ENCODE measurements around the gene ALOX12B.

The ALOX12B gene

DNA sequence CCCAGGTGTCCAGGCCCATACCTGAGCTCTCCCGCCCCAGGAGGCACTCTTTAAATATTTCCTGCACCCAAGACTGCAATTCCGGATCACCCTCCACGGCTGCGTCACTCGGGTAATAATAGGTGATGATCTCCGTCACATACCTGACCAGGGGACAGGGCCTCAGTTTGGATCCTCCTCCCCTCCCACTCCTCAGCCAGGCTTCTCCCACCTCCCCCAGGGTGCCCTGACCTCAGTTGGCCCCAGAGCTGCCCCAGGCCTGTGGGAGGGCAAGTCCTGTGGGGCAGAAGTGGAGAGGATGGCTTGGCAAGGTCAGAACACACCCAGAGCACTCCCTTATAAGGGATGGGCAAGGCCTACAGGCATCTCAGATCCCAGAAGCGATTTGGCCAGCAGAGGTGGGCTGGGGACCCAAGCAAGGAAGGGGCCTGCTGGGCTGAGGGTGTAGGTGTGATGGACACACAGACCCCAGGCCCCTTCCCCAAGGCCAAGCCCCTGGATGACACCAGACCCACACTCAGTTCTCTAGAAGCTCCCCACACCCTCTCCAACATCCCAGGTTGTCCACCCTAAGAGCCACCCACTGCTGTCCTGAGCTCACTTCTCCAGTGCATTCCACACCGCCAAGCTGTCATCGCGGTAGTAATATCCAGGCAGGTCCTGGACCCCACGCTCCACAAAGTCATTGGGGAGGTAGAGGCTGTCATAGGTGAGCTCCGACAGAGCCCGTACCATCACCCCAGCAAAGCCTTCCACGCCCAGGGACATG lies 11.8 kb downstream of the ALOX12B start:
- H3K4me3 ChIP-seq (ENCODE audit: low read length), result no peak overlapping the region
- DNase-seq (ENCODE audit: low read depth), result no peak
- TF ChIP-seq, protein P1, sequence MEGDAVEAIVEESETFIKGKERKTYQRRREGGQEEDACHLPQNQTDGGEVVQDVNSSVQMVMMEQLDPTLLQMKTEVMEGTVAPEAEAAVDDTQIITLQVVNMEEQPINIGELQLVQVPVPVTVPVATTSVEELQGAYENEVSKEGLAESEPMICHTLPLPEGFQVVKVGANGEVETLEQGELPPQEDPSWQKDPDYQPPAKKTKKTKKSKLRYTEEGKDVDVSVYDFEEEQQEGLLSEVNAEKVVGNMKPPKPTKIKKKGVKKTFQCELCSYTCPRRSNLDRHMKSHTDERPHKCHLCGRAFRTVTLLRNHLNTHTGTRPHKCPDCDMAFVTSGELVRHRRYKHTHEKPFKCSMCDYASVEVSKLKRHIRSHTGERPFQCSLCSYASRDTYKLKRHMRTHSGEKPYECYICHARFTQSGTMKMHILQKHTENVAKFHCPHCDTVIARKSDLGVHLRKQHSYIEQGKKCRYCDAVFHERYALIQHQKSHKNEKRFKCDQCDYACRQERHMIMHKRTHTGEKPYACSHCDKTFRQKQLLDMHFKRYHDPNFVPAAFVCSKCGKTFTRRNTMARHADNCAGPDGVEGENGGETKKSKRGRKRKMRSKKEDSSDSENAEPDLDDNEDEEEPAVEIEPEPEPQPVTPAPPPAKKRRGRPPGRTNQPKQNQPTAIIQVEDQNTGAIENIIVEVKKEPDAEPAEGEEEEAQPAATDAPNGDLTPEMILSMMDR (conservative IDR thresholded peaks at IDR 0.05; ENCODE audit: low read depth, low read length), result no peak

DNA sequence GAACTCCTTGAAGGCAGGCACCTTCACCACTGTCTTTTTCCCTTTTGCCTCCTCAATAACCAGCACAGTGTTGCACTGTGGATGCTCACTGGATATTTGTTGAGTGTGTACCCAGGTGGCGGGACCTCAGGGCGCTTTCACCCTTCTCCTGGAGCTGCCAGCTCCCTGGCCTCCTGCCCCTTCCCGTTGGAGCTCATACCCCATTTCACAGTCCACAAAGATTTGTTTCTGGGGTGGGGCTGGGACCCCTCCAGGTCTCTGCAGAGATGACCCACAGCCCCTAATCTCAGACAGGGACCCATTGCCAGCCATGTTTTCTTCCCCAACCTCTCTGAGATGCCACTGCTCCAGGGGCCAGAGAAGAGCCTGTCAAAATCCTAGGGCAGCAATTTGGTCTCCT lies 12.4 kb downstream of the ALOX12B start:
- no peak for DNase-seq (ENCODE audit: low read depth)
- TF ChIP-seq, protein P1 (conservative IDR thresholded peaks at IDR 0.05; ENCODE audit: low read depth, low read length), result no peak
- H3K4me3 ChIP-seq (ENCODE audit: low read length), result no peak overlapping the region

DNA sequence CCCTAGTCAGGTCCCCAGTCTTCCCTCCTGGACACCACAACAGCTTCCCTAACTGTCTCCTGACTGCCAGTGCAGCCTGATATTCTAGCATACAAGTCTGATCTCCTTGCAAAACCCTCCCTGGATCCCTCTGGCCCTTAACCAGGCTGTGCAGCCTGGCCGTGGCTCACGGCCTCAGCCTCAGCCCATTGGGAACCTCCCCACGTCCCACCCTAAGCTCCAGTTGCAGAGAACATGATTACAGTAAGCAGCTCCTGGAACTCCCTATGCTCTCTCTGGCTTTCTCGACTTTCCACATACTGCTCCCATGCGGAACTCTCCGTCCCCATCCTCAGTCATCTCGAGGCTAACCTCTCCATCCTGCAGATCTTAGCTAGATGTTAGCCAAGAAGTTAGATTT lies 13.0 kb downstream of the ALOX12B start:
- TF ChIP-seq, protein P1 (conservative IDR thresholded peaks at IDR 0.05; ENCODE audit: low read depth, low read length), result no peak
- no peak for DNase-seq (ENCODE audit: low read depth)

DNA sequence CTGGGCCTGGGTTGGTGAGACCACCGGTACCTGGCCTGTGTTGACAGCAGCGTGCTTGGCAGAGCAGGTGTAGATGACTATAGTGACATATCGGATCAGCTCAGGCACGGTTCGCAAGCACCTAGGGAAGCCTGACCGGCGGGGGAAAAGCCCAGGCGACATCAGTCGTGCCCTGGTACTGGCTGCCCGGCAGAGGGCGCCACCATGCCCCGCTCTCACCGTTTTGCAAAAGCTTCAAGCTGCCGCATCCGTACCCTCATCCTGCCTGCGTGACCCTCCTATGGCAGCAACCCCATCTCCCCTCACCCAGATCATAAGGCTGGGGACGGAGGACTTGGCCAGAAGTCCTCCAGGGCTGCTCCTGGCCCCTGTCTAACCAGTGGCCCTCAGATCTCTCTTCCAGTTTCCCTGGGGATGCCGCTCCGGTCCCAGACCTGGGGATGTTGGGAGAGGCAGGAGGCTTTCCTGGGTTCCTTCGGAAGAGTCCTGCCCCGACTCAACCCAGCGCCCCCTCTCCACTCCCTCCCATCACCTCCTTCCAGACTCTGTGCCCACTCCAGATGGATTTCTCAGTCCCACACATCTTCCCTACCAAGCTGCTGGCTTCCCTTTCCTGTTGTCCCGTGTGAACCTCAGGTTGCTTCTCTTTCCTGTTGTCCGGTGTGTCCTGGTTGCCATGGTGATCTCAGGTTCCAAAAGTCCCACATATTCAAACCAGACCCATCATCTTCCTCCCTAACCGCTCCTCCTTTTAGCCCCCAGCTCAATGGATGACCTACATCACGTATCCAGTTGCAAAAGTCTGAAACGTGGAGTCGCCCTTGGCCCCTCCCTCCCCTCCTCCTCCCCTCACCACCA lies 13.7 kb downstream of the ALOX12B start:
- DNase-seq (ENCODE audit: low read depth), result no peak
- TF ChIP-seq, protein P1 (conservative IDR thresholded peaks at IDR 0.05; ENCODE audit: low read depth, low read length), result peak; percentile 94
- H3K4me3 ChIP-seq (ENCODE audit: low read length), result no peak overlapping the region

More for the DNA sequence above, 13.0 kb downstream of the ALOX12B start:
- H3K4me3 ChIP-seq (ENCODE audit: low read length), result no peak overlapping the region

DNA sequence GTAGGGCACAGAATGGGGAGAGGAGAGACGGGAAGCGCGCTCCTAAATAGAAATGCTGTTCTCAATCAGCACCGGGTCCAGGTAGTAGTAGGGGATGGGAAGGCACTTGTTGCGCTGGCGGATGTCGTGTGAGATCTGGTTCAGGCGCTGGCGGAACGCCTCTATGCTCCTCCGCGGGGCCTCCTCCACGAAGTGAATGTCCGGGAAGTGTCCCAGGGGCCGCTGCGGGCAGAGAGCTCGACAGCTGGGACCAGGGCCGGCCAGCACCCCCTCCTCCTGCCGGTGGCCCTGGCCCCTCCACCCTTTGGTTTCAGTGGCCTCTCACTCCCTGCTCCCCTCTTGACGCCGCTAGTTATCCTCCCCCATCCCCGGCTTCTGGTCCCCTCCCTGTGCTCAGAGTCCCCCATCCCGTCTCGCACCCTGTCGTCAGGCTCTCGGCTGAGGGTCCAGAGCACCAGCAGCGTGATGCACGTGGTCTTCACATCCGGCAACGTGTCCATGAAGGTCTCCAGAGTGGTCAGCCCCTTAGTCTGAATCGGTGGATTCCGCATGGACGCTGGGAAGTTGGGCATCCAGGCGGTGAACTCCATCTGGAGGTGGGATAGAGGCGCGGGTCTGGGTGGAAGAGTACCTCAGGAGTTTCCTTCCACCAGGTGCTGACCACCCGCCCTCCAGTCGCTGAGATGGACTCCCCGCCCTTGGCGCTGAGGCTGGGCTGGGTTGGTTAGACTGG lies 14.6 kb downstream of the ALOX12B start:
- DNase-seq (ENCODE audit: low read depth), result no peak
- TF ChIP-seq, protein P1 (conservative IDR thresholded peaks at IDR 0.05; ENCODE audit: low read depth, low read length), result no peak

DNA sequence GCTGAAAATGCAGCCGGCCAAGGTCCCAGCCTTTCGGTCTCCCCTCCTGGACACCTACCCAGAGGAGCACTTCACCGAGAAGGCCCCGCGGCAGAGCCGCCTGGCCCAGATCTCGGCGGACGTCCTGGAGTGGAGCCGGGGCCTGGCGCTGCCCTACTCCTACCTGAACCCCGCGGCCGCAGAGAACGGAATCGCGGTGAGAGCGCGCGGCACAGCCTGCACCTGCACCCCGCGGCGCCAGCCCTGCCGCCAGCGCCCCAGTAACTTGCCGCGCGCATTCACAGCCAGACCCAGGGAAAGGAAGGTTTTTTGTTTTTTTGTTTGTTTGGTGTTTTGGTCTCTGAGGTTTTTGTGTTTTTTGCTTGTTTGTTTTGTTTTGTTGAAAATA lies 15.2 kb downstream of the ALOX12B start:
- no peak overlapping the region for H3K4me3 ChIP-seq (ENCODE audit: low read length)
- TF ChIP-seq, protein P1 (conservative IDR thresholded peaks at IDR 0.05; ENCODE audit: low read depth, low read length), result no peak
- DNase-seq (ENCODE audit: low read depth), result no peak

More for the DNA sequence above, 14.6 kb downstream of the ALOX12B start:
- no peak overlapping the region for H3K4me3 ChIP-seq (ENCODE audit: low read length)

Measured in retinal pigment epithelial cell (primary cell).